NT2/D1 (cell line): ENCODE measurements around the gene GSDMA.

Experiments used
- DNase-seq: peaks from one replicate; pipeline ENCODE4 v3.0.0-alpha.2; 2011; ENCODE audit warnings: low read depth, low spot score
- H3K27me3 ChIP-seq: 2 replicates; pipeline ENCODE4 v1.6.0; 2011; ENCODE audit warnings: mild to moderate bottlenecking; ENCODE audit not compliant: insufficient read length, insufficient read depth
- H3K36me3 ChIP-seq: 2 replicates; pipeline ENCODE4 v1.6.1; 2011; ENCODE audit warnings: mild to moderate bottlenecking, low read length, mixed read lengths; ENCODE audit not compliant: insufficient read depth, insufficient read length
- H3K4me1 ChIP-seq: 2 replicates; pipeline ENCODE4 v1.5.1; 2011; ENCODE audit not compliant: insufficient read depth, insufficient read length
- H3K4me3 ChIP-seq: 2 replicates; pipeline ENCODE4 v1.5.1; 2011; ENCODE audit warnings: low read depth; ENCODE audit not compliant: insufficient read length
- H3K9ac ChIP-seq: 2 replicates; pipeline ENCODE4 v1.6.0; 2011; ENCODE audit warnings: low read depth; ENCODE audit not compliant: insufficient read length
- H3K9me3 ChIP-seq: 2 replicates; pipeline ENCODE4 v1.5.1; 2011; ENCODE audit warnings: mild to moderate bottlenecking, low read length; ENCODE audit not compliant: insufficient read depth
- SUZ12 ChIP-seq: IDR thresholded peaks from 2 replicates; pipeline ENCODE4 v1.6.1; 2011; ENCODE audit not compliant: insufficient read length, insufficient read depth; ENCODE audit errors: extremely low read depth
- YY1 ChIP-seq: IDR thresholded peaks from 2 replicates; pipeline ENCODE4 v1.6.1; 2011; ENCODE audit not compliant: insufficient read length, insufficient read depth
- ZNF274 ChIP-seq: IDR thresholded peaks from 2 replicates; pipeline ENCODE4 v1.6.1; 2011; ENCODE audit warnings: mild to moderate bottlenecking, low read depth, low read length

The GSDMA gene

GRCh38 chr17:39935909-39936308 lies 26.9 kb upstream of the GSDMA start:
- peaks cover 13% of the 10 kb centered on the region for H3K4me1 ChIP-seq
- H3K9me3 ChIP-seq: no peaks in the 10 kb centered on the region
- no peak for DNase-seq
- TF ChIP-seq ZNF274: no peak
- no peak for TF ChIP-seq SUZ12
- no peak for TF ChIP-seq YY1
- H3K36me3 ChIP-seq: no peaks in the 10 kb centered on the region
- no peaks in the 10 kb centered on the region for H3K27me3 ChIP-seq
- H3K4me3 ChIP-seq: no peak overlapping the region
- peak overlapping the region; percentile 16 for H3K9ac ChIP-seq

GRCh38 chr17:39937447-39937846 lies 25.4 kb upstream of the GSDMA start:
- Histone ChIP-seq H3K4me3 (no peak overlapping the region), H3K4me1 (peaks cover 13% of the 10 kb centered on the region), H3K9me3 (no peaks in the 10 kb centered on the region; the same call in 1 of the 2 replicates), H3K9ac (no peak overlapping the region), H3K27me3 (no peaks in the 10 kb centered on the region), H3K36me3 (no peaks in the 10 kb centered on the region)
- DNase-seq: no peak
- TF ChIP-seq SUZ12 (no peak), YY1 (no peak), ZNF274 (no peak)

- Histone ChIP-seq H3K27me3 (peaks cover 7% of the 10 kb centered on the region), H3K4me1 (peaks cover 13% of the 10 kb centered on the region)
- TF ChIP-seq ZNF274: no peak
- TF ChIP-seq YY1: no peak
- no peak for TF ChIP-seq SUZ12
Observed at GRCh38 chr17:39938140-39938869, 24.5 kb upstream of the GSDMA start.

GRCh38 chr17:39939106-39939505 lies 23.7 kb upstream of the GSDMA start:
- Histone ChIP-seq H3K27me3 (peaks cover 8% of the 10 kb centered on the region), H3K9me3 (no peaks in the 10 kb centered on the region; the same call in 1 of the 2 replicates), H3K36me3 (no peaks in the 10 kb centered on the region), H3K4me1 (peaks cover 9% of the 10 kb centered on the region), H3K4me3 (no peak overlapping the region), H3K9ac (no peak overlapping the region)
- no peak for DNase-seq
- TF ChIP-seq YY1: no peak
- TF ChIP-seq SUZ12: no peak

More at GRCh38 chr17:39938140-39938869, 24.5 kb upstream of the GSDMA start:
- Histone ChIP-seq H3K4me3 (no peak overlapping the region), H3K9ac (no peak overlapping the region), H3K36me3 (no peaks in the 10 kb centered on the region), H3K9me3 (no peaks in the 10 kb centered on the region; the same call in 1 of the 2 replicates)
- no peak for DNase-seq

GRCh38 chr17:39939588-39940419 lies 23.0 kb upstream of the GSDMA start:
- Histone ChIP-seq H3K4me1 (peaks cover 9% of the 10 kb centered on the region), H3K9ac (no peak overlapping the region), H3K36me3 (no peaks in the 10 kb centered on the region), H3K9me3 (no peaks in the 10 kb centered on the region; the same call in 1 of the 2 replicates), H3K4me3 (no peak overlapping the region), H3K27me3 (peaks cover 8% of the 10 kb centered on the region)
- no peak for DNase-seq
- no peak for TF ChIP-seq SUZ12
- no peak for TF ChIP-seq YY1
- no peak for TF ChIP-seq ZNF274

GRCh38 chr17:39943702-39944392 lies 19.0 kb upstream of the GSDMA start:
- Histone ChIP-seq H3K9ac (no peak overlapping the region), H3K27me3 (peaks cover 8% of the 10 kb centered on the region), H3K36me3 (no peaks in the 10 kb centered on the region), H3K9me3 (no peaks in the 10 kb centered on the region; the same call in 1 of the 2 replicates), H3K4me3 (no peak overlapping the region), H3K4me1 (peaks cover 12% of the 10 kb centered on the region)
- no peak for DNase-seq
- TF ChIP-seq ZNF274: no peak
- no peak for TF ChIP-seq YY1
- no peak for TF ChIP-seq SUZ12

GRCh38 chr17:39944393-39944711 lies 18.5 kb upstream of the GSDMA start:
- peaks cover 12% of the 10 kb centered on the region for H3K4me1 ChIP-seq
- peaks cover 8% of the 10 kb centered on the region for H3K27me3 ChIP-seq
- no peaks in the 10 kb centered on the region; the same call in 1 of the 2 replicates for H3K9me3 ChIP-seq
- no peak for TF ChIP-seq ZNF274
- no peak for TF ChIP-seq YY1
- no peak for TF ChIP-seq SUZ12
- H3K4me3 ChIP-seq: no peak overlapping the region
- no peaks in the 10 kb centered on the region for H3K36me3 ChIP-seq
- no peak overlapping the region for H3K9ac ChIP-seq
- no peak for DNase-seq
